ENCODE measurements around the gene PCDHGC3.

Gene PCDHGC3

GRCh38 chr5:141476132-141476911 is 556 bp downstream of the PCDHGC3 start:
- peak overlapping the region; percentile 87 for H3K27ac ChIP-seq (ENCODE audit: low read length, poor library complexity, severe bottlenecking)
- H3K4me1 ChIP-seq (ENCODE audit: control insufficient read depth, insufficient read depth, low read depth, low read length) = peaks cover 21% of the 10 kb centered on the region
- no peak overlapping the region for H3K23ac ChIP-seq (ENCODE audit: low read length in 2 of 2)
- peak overlapping the region; percentile 1 to 7 for H3K18ac ChIP-seq (ENCODE audit: low read depth in 1 of 2, low read length in 2 of 2)
- H2BK5ac ChIP-seq (ENCODE audit: low read depth, low read length, poor library complexity, severe bottlenecking) = no peak overlapping the region
- H2BK12ac ChIP-seq (ENCODE audit: low read length in 2 of 2) = no peak overlapping the region
- H2AK5ac ChIP-seq (ENCODE audit: low read length, severe bottlenecking) = no peak overlapping the region
- peak overlapping the region in 1 of 2 experiments; percentile 37 for H3K14ac ChIP-seq (ENCODE audit: low read length in 2 of 2)
- DNase-seq = peak; percentile 82
- H3K9ac ChIP-seq (ENCODE audit: low read length) = peak overlapping the region; percentile 93
- peak overlapping the region; percentile 44 for H2BK15ac ChIP-seq (ENCODE audit: low read depth, poor library complexity, severe bottlenecking)
- 15% methylated on average over 55 of the region's 58 CpGs for WGBS
- H3K9me3 ChIP-seq (ENCODE audit: control insufficient read depth, low read length) = no peaks in the 10 kb centered on the region
- H3K4me3 ChIP-seq (ENCODE audit: insufficient read depth in 1 of 2, low read depth in 1 of 2, low read length in 2 of 2) = peak overlapping the region; percentile 55 to 88
- H2AFZ ChIP-seq (ENCODE audit: low read depth, low read length) = peak overlapping the region; percentile 34
- peak overlapping the region; percentile 3 for H4K91ac ChIP-seq (ENCODE audit: low read length)
- peaks cover 24% of the 10 kb centered on the region for H3K79me1 ChIP-seq (replicated peaks; ENCODE audit: low read length, poor library complexity, severe bottlenecking)
- H3K4me2 ChIP-seq (ENCODE audit: low read length, poor library complexity, severe bottlenecking) = peak overlapping the region; percentile 66
- peak overlapping the region in 1 of 2 experiments; percentile 59 for H3K4ac ChIP-seq (ENCODE audit: low read depth in 1 of 2, low read length in 2 of 2)
- H3K27me3 ChIP-seq (ENCODE audit: control insufficient read depth in 1 of 2, insufficient read depth in 1 of 2, low read length in 2 of 2) = no peaks in the 10 kb centered on the region
- H2BK120ac ChIP-seq (ENCODE audit: low read depth, low read length) = no peak overlapping the region
- H3K36me3 ChIP-seq (ENCODE audit: control insufficient read depth in 1 of 2, insufficient read depth in 2 of 2, low read depth in 1 of 2, low read length in 2 of 2) = peaks cover 21 to 29% of the 10 kb centered on the region in 2 experiments
- H4K8ac ChIP-seq (ENCODE audit: low read length) = peak overlapping the region; percentile 28

GRCh38 chr5:141477044-141477575 is 1.3 kb downstream of the PCDHGC3 start:
- Histone ChIP-seq H3K36me3 (ENCODE audit: control insufficient read depth in 1 of 2, insufficient read depth in 2 of 2, low read depth in 1 of 2, low read length in 2 of 2) (peaks cover 21 to 29% of the 10 kb centered on the region in 2 experiments), H2BK15ac (ENCODE audit: low read depth, poor library complexity, severe bottlenecking) (no peak overlapping the region)

DNA sequence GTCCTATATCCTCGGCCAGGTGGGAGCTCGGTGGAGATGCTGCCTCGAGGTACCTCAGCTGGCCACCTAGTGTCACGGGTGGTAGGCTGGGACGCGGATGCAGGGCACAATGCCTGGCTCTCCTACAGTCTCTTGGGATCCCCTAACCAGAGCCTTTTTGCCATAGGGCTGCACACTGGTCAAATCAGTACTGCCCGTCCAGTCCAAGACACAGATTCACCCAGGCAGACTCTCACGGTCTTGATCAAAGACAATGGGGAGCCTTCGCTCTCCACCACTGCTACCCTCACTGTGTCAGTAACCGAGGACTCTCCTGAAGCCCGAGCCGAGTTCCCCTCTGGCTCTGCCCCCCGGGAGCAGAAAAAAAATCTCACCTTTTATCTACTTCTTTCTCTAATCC is 2.0 kb downstream of the PCDHGC3 start:
- Histone ChIP-seq H2AFZ (ENCODE audit: low read depth, low read length) (no peak overlapping the region), H3K36me3 (ENCODE audit: control insufficient read depth in 1 of 2, insufficient read depth in 2 of 2, low read depth in 1 of 2, low read length in 2 of 2) (peaks cover 21 to 29% of the 10 kb centered on the region in 2 experiments), H2BK15ac (ENCODE audit: low read depth, poor library complexity, severe bottlenecking) (no peak overlapping the region), H3K27me3 (ENCODE audit: control insufficient read depth in 1 of 2, insufficient read depth in 1 of 2, low read length in 2 of 2) (no peaks in the 10 kb centered on the region), H2BK12ac (ENCODE audit: low read length in 2 of 2) (no peak overlapping the region), H3K4me2 (ENCODE audit: low read length, poor library complexity, severe bottlenecking) (no peak overlapping the region), H3K9me3 (ENCODE audit: control insufficient read depth, low read length) (no peaks in the 10 kb centered on the region), H3K9ac (ENCODE audit: low read length) (peak overlapping the region; percentile 93), H3K4me3 (ENCODE audit: insufficient read depth in 1 of 2, low read depth in 1 of 2, low read length in 2 of 2) (peak overlapping the region in 1 of 2 experiments; percentile 88), H3K27ac (ENCODE audit: low read length, poor library complexity, severe bottlenecking) (no peak overlapping the region), H3K18ac (ENCODE audit: low read depth in 1 of 2, low read length in 2 of 2) (no peak overlapping the region), H4K91ac (ENCODE audit: low read length) (no peak overlapping the region), H3K4ac (ENCODE audit: low read depth in 1 of 2, low read length in 2 of 2) (no peak overlapping the region), H2BK5ac (ENCODE audit: low read depth, low read length, poor library complexity, severe bottlenecking) (no peak overlapping the region), H3K4me1 (ENCODE audit: control insufficient read depth, insufficient read depth, low read depth, low read length) (peaks cover 21% of the 10 kb centered on the region), H3K14ac (ENCODE audit: low read length in 2 of 2) (no peak overlapping the region), H2BK120ac (ENCODE audit: low read depth, low read length) (no peak overlapping the region), H3K23ac (ENCODE audit: low read length in 2 of 2) (no peak overlapping the region), H2AK5ac (ENCODE audit: low read length, severe bottlenecking) (no peak overlapping the region), H3K79me1 (replicated peaks; ENCODE audit: low read length, poor library complexity, severe bottlenecking) (peaks cover 26% of the 10 kb centered on the region), H4K8ac (ENCODE audit: low read length) (no peak overlapping the region)
- no peak for DNase-seq
- over 99% methylated on average over 10 of the region's 13 CpGs for WGBS

More at GRCh38 chr5:141477044-141477575, 1.3 kb downstream of the PCDHGC3 start:
- no peak overlapping the region for H4K8ac ChIP-seq (ENCODE audit: low read length)
- no peak overlapping the region for H3K4me2 ChIP-seq (ENCODE audit: low read length, poor library complexity, severe bottlenecking)
- no peak overlapping the region for H2AK5ac ChIP-seq (ENCODE audit: low read length, severe bottlenecking)
- no peak overlapping the region for H4K91ac ChIP-seq (ENCODE audit: low read length)
- H3K79me1 ChIP-seq (replicated peaks; ENCODE audit: low read length, poor library complexity, severe bottlenecking) = peaks cover 26% of the 10 kb centered on the region
- H3K9me3 ChIP-seq (ENCODE audit: control insufficient read depth, low read length) = no peaks in the 10 kb centered on the region
- no peaks in the 10 kb centered on the region for H3K27me3 ChIP-seq (ENCODE audit: control insufficient read depth in 1 of 2, insufficient read depth in 1 of 2, low read length in 2 of 2)
- no peak overlapping the region for H3K4ac ChIP-seq (ENCODE audit: low read depth in 1 of 2, low read length in 2 of 2)
- no peak overlapping the region for H3K23ac ChIP-seq (ENCODE audit: low read length in 2 of 2)
- H3K14ac ChIP-seq (ENCODE audit: low read length in 2 of 2) = no peak overlapping the region
- H3K27ac ChIP-seq (ENCODE audit: low read length, poor library complexity, severe bottlenecking) = no peak overlapping the region
- H2AFZ ChIP-seq (ENCODE audit: low read depth, low read length) = no peak overlapping the region
- DNase-seq = no peak
- H3K18ac ChIP-seq (ENCODE audit: low read depth in 1 of 2, low read length in 2 of 2) = no peak overlapping the region
- H2BK120ac ChIP-seq (ENCODE audit: low read depth, low read length) = no peak overlapping the region
- H2BK5ac ChIP-seq (ENCODE audit: low read depth, low read length, poor library complexity, severe bottlenecking) = no peak overlapping the region
- H3K9ac ChIP-seq (ENCODE audit: low read length) = peak overlapping the region; percentile 93
- WGBS = 95% methylated on average over 24 of the region's 24 CpGs
- H3K4me1 ChIP-seq (ENCODE audit: control insufficient read depth, insufficient read depth, low read depth, low read length) = peaks cover 21% of the 10 kb centered on the region
- peak overlapping the region in 1 of 2 experiments; percentile 88 for H3K4me3 ChIP-seq (ENCODE audit: insufficient read depth in 1 of 2, low read depth in 1 of 2, low read length in 2 of 2)
- no peak overlapping the region for H2BK12ac ChIP-seq (ENCODE audit: low read length in 2 of 2)

- Histone ChIP-seq H3K4ac (ENCODE audit: low read depth in 1 of 2, low read length in 2 of 2) (no peak overlapping the region), H2BK5ac (ENCODE audit: low read depth, low read length, poor library complexity, severe bottlenecking) (no peak overlapping the region), H3K14ac (ENCODE audit: low read length in 2 of 2) (no peak overlapping the region), H3K9ac (ENCODE audit: low read length) (peak overlapping the region; percentile 93), H3K23ac (ENCODE audit: low read length in 2 of 2) (no peak overlapping the region), H2AK5ac (ENCODE audit: low read length, severe bottlenecking) (no peak overlapping the region), H3K9me3 (ENCODE audit: control insufficient read depth, low read length) (no peaks in the 10 kb centered on the region), H3K4me1 (ENCODE audit: control insufficient read depth, insufficient read depth, low read depth, low read length) (peaks cover 21% of the 10 kb centered on the region), H2BK12ac (ENCODE audit: low read length in 2 of 2) (no peak overlapping the region), H3K36me3 (ENCODE audit: control insufficient read depth in 1 of 2, insufficient read depth in 2 of 2, low read depth in 1 of 2, low read length in 2 of 2) (peaks cover 21 to 32% of the 10 kb centered on the region in 2 experiments), H3K4me3 (ENCODE audit: insufficient read depth in 1 of 2, low read depth in 1 of 2, low read length in 2 of 2) (peak overlapping the region in 1 of 2 experiments; percentile 88), H3K18ac (ENCODE audit: low read depth in 1 of 2, low read length in 2 of 2) (no peak overlapping the region), H2BK120ac (ENCODE audit: low read depth, low read length) (no peak overlapping the region), H2AFZ (ENCODE audit: low read depth, low read length) (no peak overlapping the region), H2BK15ac (ENCODE audit: low read depth, poor library complexity, severe bottlenecking) (no peak overlapping the region), H4K91ac (ENCODE audit: low read length) (no peak overlapping the region), H3K27ac (ENCODE audit: low read length, poor library complexity, severe bottlenecking) (no peak overlapping the region), H3K27me3 (ENCODE audit: control insufficient read depth in 1 of 2, insufficient read depth in 1 of 2, low read length in 2 of 2) (no peaks in the 10 kb centered on the region), H3K4me2 (ENCODE audit: low read length, poor library complexity, severe bottlenecking) (no peak overlapping the region), H3K79me1 (replicated peaks; ENCODE audit: low read length, poor library complexity, severe bottlenecking) (peaks cover 27% of the 10 kb centered on the region), H4K8ac (ENCODE audit: low read length) (no peak overlapping the region)
- DNase-seq = no peak
- WGBS = 67% methylated on average over 18 of the region's 20 CpGs
These were observed 2.7 kb downstream of the PCDHGC3 start for GRCh38 chr5:141478321-141478945.

All from mesenchymal stem cell (in vitro differentiated cells and primary cell).